Prostate gland (tissue), 2 donors: ENCODE results near the gene TLR8. TPM values are rescaled to one million over a fixed set of nuclear protein-coding genes. Genes with fewer than 3 reads are reported as not detected.
"Not testable (repeated sequence)": the region's sequence is repeated elsewhere in the genome, so short reads cannot be mapped to it uniquely, and the experiment has no call there.

Source experiments
- DNase-seq: peaks from one replicate; pipeline ENCODE4 v3.0.0-alpha.2; 2019; ENCODE audit warnings: low spot score
- H3K27ac ChIP-seq, 2 donors: fragments of 200-600 bp; sonication (generic); 2 replicates each; pipeline ENCODE4 v1.5.1; 2017 to 2019
- H3K27me3 ChIP-seq: fragments of 200-600 bp; sonication (generic); replicated peaks from 2 replicates; pipeline ENCODE4 v1.5.1; 2019; ENCODE audit not compliant: insufficient read depth
- H3K36me3 ChIP-seq, 2 donors: fragments of 200-600 bp; sonication (generic); 1 replicate in 1 of 2; 2 replicates in 1 of 2; pipeline versions ENCODE4 v1.5.1 to v1.8.1; 2017 to 2019
- H3K4me1 ChIP-seq: fragments of 200-600 bp; sonication (generic); replicated peaks from 2 replicates; pipeline ENCODE4 v1.5.1; 2019
- H3K4me3 ChIP-seq, 2 donors: fragments of 200-600 bp; sonication (generic); 2 replicates each; pipeline ENCODE4 v1.5.1; 2017 to 2019
- H3K9me3 ChIP-seq: fragments of 200-600 bp; sonication (generic); 2 replicates; pipeline ENCODE4 v1.5.1; 2017
- POLR2A ChIP-seq: fragments of 450-650 bp; IDR thresholded peaks from one replicate; pipeline ENCODE4 v1.6.1; 2016; ENCODE audit warnings: antibody characterized with exemption, mild to moderate bottlenecking
- POLR2AphosphoS5 ChIP-seq: sonication (generic); formaldehyde crosslinking; IDR thresholded peaks from one replicate; pipeline ENCODE4 v1.6.1; 2017; ENCODE audit warnings: antibody characterized with exemption
- WGBS: methylation state at CpG from one replicate; pipeline ENCODE4 v1.1.5; 2018; 5-methylcytosine and 5-hydroxymethylcytosine counted together
- intact Hi-C: fragments of 100-400 bp; cut with DNase I; formaldehyde crosslinking; loops from one replicate; pipeline ENCODE4 v1.14.2; 2022
- total RNA-seq, 2 donors: library from RNA; depleted of rRNA; stranded (reverse); fragments of >200 nt; gene quantifications; one replicate each; pipeline ENCODE4 v1.1.0, GENCODE V29; 2016
- TF ChIP-seq, protein P1 (sequence below), 4 experiments: fragments of 200-600 bp in 2 of 4; fragments of 450-650 bp in 2 of 4; sonication (generic) in 2 of 4; IDR thresholded peaks; 1 replicate in 3 of 4; 2 replicates in 1 of 4; pipeline ENCODE4 v1.5.1; 2016 to 2019; ENCODE audit warnings: antibody characterized with exemption in 4 of 4, mild to moderate bottlenecking in 2 of 4, moderate library complexity in 2 of 4

TLR8 gene
- total RNA-seq, 2 donors from 2014 or later = 0.18 to 0.57 TPM

DNA sequence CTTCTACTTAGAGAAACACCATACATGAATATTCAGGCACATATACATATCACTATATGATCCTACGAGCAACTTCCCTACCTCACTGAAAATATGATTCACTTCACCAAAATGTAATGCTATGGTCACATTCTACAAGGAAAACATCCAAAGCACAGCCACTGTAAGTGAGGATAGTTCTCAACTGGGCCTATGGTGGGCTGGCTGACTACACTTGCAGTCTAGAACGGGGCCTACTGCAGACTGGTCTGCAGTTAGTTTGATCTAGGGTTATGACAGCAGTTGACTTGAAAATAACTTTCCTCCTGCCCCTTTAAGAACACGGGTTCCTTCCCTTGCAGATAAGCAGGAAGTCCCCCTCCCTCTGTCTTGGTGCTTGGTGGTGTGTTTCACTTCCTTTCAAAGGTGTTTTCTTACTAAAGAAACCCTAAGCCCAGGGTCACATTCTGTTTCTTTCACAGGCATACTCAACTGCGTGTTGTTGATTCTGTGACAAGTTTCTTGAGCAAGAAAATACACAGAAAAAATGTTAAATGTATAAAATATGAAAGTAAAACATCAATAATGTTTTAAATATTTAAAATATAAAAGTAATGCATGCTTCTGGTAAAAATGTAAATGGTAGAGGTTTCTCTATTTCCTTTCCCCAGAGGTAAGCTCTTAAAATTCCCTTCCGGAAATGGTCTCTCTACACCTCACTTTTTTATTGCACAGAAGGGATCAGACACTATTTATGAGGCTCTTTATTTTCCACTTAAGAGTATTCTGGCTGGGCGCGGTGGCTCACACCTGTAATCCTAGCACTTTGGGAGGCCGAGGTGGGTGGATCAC is 50.5 kb downstream of the TLR8 start:
- H3K4me3 ChIP-seq = no peak overlapping the region
- H3K27ac ChIP-seq = peak overlapping the region in 1 of 2 donors; percentile 35
- H3K36me3 ChIP-seq = no peaks in the 10 kb centered on the region
- no peak for DNase-seq
- TF ChIP-seq POLR2A = no peak
- TF ChIP-seq POLR2AphosphoS5 = peak; percentile 21
- WGBS = 57% methylated on average over 8 of the region's 8 CpGs
- no peaks in the 10 kb centered on the region for H3K4me1 ChIP-seq
- intact Hi-C loops = loop anchor here (10.0 kb wide), 1 partner anchor 688 kb away; no protein-coding TSS in a partner anchor
- no peaks in the 10 kb centered on the region for H3K9me3 ChIP-seq
- no peaks in the 10 kb centered on the region for H3K27me3 ChIP-seq

DNA sequence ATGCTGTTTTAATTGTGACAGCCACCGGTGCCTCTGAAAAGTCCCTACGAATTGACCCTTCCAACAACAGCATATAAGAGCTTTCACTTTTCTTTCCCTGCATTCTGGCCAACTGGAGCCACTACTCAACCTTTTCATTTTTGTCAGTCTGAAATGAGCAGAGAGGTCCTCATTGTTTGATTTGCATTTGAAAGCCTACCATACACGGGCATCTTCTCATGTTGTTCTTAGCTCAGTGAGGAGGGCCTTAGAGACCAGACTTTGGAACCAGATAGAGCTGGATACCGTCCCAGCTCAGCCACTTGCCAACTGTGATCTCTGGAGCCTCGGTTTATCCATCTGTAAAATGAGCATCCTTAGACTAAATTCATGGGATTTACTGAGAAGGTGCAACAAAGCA is 51.6 kb downstream of the TLR8 start:
- Histone ChIP-seq H3K9me3 (no peaks in the 10 kb centered on the region), H3K36me3 (no peaks in the 10 kb centered on the region), H3K4me1 (no peaks in the 10 kb centered on the region), H3K27me3 (no peaks in the 10 kb centered on the region), H3K4me3 (no peak overlapping the region), H3K27ac (no peak overlapping the region)
- no peak for DNase-seq
- TF ChIP-seq POLR2A (no peak), POLR2AphosphoS5 (no peak)
- TF ChIP-seq, protein P1, sequence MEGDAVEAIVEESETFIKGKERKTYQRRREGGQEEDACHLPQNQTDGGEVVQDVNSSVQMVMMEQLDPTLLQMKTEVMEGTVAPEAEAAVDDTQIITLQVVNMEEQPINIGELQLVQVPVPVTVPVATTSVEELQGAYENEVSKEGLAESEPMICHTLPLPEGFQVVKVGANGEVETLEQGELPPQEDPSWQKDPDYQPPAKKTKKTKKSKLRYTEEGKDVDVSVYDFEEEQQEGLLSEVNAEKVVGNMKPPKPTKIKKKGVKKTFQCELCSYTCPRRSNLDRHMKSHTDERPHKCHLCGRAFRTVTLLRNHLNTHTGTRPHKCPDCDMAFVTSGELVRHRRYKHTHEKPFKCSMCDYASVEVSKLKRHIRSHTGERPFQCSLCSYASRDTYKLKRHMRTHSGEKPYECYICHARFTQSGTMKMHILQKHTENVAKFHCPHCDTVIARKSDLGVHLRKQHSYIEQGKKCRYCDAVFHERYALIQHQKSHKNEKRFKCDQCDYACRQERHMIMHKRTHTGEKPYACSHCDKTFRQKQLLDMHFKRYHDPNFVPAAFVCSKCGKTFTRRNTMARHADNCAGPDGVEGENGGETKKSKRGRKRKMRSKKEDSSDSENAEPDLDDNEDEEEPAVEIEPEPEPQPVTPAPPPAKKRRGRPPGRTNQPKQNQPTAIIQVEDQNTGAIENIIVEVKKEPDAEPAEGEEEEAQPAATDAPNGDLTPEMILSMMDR (IDR thresholded peaks at IDR 0.05) = no peak
- intact Hi-C loops = loop anchor here (10.0 kb wide), 1 partner anchor 687 kb away; no protein-coding TSS in a partner anchor
- WGBS = 82% methylated on average over 5 of the region's 5 CpGs

DNA sequence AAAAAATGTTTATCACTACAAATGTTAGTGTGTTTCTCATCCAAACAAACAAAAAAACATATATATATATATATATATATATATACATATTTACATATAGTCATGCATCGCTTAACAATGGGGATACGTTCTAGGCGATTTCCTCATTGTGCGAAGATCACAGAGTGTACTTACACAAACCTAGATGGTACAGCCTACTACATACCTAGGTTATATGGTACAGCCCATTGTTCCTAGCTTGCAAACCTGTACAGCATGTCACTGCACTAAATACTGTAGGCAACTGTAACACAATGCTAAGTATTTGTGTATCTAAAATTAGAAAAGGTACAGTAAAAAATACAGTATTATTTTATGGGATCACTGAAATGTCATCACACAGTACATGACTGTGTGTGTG is 52.0 kb downstream of the TLR8 start:
- Histone ChIP-seq H3K36me3 (no peaks in the 10 kb centered on the region), H3K4me1 (no peaks in the 10 kb centered on the region), H3K4me3 (no peak overlapping the region), H3K27ac (no peak overlapping the region), H3K27me3 (no peaks in the 10 kb centered on the region), H3K9me3 (no peaks in the 10 kb centered on the region)
- TF ChIP-seq, protein P1 (IDR thresholded peaks at IDR 0.05) = no peak
- TF ChIP-seq POLR2A = no peak
- no peak for TF ChIP-seq POLR2AphosphoS5
- intact Hi-C loops = loop anchor here (10.0 kb wide), 1 partner anchor 686 kb away; no protein-coding TSS in a partner anchor
- DNase-seq = no peak
- 95% methylated on average over 4 of the region's 4 CpGs for WGBS

DNA sequence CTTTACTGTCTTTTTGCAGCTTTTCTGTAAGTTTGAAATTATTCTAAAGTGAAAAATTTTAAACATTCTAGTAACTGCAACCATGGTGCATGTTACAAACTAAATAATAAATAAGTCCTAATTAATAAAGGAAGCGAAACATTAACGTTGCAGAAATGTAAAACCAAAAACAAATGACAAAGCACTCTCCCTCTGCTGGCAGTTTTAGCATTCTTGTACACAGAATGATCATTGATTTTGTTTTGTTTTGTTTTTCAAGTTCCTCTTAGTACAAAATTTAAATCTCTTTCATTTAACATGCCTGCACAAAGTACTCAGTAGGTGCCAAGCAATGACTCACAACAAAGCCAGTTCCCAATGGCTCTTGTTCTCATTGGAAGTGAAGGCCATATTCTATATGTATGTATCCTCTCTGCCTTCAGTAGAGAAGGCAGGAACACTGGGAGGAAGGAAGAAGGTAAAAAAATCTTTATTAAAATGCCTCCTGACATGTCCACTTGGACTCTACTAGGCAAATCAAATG is 54.8 kb downstream of the TLR8 start:
- no peak overlapping the region for H3K27ac ChIP-seq
- no peaks in the 10 kb centered on the region for H3K36me3 ChIP-seq
- WGBS = 71% methylated on average over 2 of the region's 2 CpGs
- H3K27me3 ChIP-seq = no peaks in the 10 kb centered on the region
- H3K4me3 ChIP-seq = no peak overlapping the region
- TF ChIP-seq, protein P1 (IDR thresholded peaks at IDR 0.05) = no peak
- TF ChIP-seq POLR2AphosphoS5 = no peak
- TF ChIP-seq POLR2A = no peak
- intact Hi-C loops = no loop called here
- no peaks in the 10 kb centered on the region for H3K9me3 ChIP-seq
- H3K4me1 ChIP-seq = no peaks in the 10 kb centered on the region
- no peak for DNase-seq

DNA sequence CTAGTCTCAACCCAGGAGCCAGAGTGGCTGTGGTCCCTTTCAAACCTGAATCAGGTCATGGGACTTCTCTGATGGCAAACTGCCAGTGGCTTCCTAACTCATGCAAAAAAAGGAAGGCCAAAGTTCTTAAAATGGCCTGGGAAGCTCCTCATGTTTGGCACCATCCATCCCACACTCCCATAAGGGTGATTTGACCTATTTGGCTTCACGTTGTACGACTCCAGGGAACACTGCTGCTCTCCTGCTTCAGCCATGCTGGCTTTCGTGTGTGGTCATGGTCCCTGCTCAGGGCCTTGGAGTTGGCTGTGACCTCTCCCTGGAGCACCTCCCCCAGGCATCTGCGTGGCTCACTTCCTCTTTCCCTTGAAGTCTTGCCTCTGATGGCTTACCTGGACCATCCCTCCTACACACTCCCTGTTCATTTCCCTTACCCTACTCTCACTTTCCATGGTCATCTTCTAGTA is 55.7 kb downstream of the TLR8 start:
- intact Hi-C loops = no loop called here
- Histone ChIP-seq H3K27ac (no peak overlapping the region), H3K4me1 (no peaks in the 10 kb centered on the region), H3K9me3 (no peaks in the 10 kb centered on the region), H3K27me3 (no peaks in the 10 kb centered on the region), H3K4me3 (no peak overlapping the region), H3K36me3 (no peaks in the 10 kb centered on the region)
- TF ChIP-seq, protein P1 (IDR thresholded peaks at IDR 0.05) = no peak
- TF ChIP-seq POLR2A = no peak
- no peak for TF ChIP-seq POLR2AphosphoS5
- DNase-seq = no peak
- 94% methylated on average over 4 of the region's 4 CpGs for WGBS

DNA sequence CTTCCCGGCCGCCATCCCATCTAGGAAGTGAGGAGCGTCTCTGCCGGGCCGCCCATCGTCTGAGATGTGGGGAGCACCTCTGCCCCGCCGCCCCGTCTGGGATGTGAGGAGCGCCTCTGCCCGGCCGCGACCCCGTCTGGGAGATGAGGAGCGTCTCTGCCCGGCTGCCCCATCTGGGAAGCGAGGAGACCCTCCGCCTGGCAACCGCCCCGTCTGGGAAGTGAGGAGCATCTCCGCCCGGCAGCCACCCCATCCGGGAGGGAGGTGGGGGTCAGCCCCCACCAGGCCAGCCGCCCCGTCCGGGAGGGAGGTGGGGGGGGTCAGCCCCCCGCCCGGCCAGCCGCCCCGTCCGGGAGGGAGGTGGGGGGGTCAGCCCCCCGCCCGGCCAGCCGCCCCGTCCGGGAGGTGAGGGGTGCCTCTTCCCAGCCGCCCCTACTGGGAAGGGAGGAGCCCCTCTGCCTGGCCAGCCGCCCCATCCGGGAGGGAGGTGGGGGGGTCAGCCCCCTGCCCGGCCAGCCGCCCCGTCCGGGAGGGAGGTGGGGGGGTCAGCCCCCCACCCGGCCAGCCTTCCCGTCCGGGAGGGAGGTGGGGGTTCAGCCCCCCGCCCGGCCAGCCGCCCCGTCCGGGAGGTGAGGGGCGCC is 56.9 kb downstream of the TLR8 start:
- not testable (repeated sequence) for DNase-seq

More for the DNA sequence above, 56.9 kb downstream of the TLR8 start:
- intact Hi-C loops, H3K4me3 ChIP-seq, H3K27ac ChIP-seq, H3K36me3 ChIP-seq, H3K4me1 ChIP-seq, H3K9me3 ChIP-seq, H3K27me3 ChIP-seq: not testable (repeated sequence)
- no CpG with 5 or more reads among the region's 52 CpGs for WGBS
